Left colon (tissue), 2 donors: ENCODE results near the gene CENPT. TPM values are rescaled to one million over a fixed set of nuclear protein-coding genes. Genes with fewer than 3 reads are reported as not detected.
"Not testable (repeated sequence)": the region's sequence is repeated elsewhere in the genome, so short reads cannot be mapped to it uniquely, and the experiment has no call there.

Experiments
- ATAC-seq: fragments of 200-7000 bp; cut with Tn5 transposase; one replicate; pipeline ENCODE4 v1.9.1; 2020; ENCODE audit warnings: mild to moderate bottlenecking, moderate library complexity
- DNase-seq, 2 donors: peaks; one replicate each; pipeline ENCODE4 v3.0.0-alpha.2; 2020
- intact Hi-C, 2 donors: fragments of 100-400 bp; cut with DNase I in 1 of 2; cut with micrococcal nuclease in 1 of 2; formaldehyde crosslinking; loops; one replicate each; pipeline versions ENCODE4 v1.11.2 to v1.14.0; 2022; cut with DNase I, micrococcal nuclease
- total RNA-seq, 2 donors: library from RNA; stranded (reverse); fragmentation: NEBNext Ultra II Directional; extraction: Animal tissue kit (Norgen Biotek cat#: 25700); gene quantifications; one replicate each; pipeline ENCODE4 v1.2.1, GENCODE V29; 2021
- donor health status: DM: no; HTN: no; CAD: no.
- donor health status: DM: yes; HTN: yes; CAD: no.

CENPT gene
- total RNA-seq, 2 donors from 2014 or later = 29.3 to 43.1 TPM

DNA sequence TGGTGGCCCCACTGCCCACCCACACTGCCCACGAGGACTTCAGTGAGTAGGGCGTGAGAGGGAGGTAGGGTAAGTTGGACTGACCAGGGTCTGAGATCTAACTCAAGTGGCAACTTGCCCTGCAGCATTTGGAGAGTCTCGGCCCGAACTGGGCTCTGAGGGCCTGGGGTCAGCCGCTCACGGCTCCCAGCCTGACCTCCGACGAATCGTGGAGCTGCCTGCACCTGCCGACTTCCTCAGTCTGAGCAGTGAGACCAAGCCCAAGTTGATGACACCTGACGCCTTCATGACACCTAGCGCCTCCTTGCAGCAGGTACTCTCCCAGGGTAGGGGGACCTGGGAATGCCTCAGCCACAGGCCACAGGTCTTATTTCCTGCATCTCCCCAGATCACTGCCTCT is 32.0 kb upstream of the CENPT start:
- no peak for ATAC-seq
- DNase-seq = no peak
- intact Hi-C loops = no loop called here

DNA sequence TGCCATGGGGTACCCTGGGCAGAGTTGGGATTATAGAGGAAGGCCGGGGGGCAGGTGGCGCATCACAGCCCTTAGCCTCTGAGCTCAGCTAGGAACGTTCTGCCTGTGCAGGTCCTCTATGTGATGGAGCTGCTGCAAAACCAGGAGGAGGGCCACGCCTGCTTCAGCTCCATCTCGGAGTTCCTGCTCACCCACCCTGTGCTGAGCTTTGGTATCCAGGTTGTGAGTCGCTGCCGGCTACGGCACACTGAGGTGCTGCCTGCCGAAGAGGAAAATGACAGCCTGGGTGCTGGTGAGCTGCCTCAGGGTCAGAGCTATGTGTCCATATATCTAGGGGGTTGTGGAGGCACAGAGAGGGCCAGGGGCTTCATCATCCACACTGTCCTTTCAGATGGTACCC is 31.4 kb upstream of the CENPT start:
- intact Hi-C loops = no loop called here
- ATAC-seq = no peak
- DNase-seq = no peak

DNA sequence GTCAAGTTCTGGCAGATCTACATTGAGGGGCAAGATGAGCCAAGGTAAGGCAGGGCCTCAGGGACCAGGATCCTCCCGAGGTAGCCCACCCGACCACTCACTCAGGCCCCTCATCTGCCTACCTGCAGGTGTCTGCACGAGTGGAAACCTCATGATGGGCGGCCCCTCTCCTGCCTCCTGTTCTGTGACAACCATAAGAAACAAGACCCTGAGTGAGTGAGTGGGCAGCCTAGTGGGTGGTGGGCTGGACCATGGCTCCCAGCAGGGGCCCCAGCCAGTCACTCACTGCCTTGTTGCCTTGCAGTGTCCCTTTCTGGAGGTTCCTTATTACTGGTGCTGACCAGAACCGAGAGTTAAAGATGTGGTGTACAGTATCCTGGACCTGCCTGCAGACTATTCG is 30.7 kb upstream of the CENPT start:
- DNase-seq = no peak
- ATAC-seq = no peak
- intact Hi-C loops = no loop called here

DNA sequence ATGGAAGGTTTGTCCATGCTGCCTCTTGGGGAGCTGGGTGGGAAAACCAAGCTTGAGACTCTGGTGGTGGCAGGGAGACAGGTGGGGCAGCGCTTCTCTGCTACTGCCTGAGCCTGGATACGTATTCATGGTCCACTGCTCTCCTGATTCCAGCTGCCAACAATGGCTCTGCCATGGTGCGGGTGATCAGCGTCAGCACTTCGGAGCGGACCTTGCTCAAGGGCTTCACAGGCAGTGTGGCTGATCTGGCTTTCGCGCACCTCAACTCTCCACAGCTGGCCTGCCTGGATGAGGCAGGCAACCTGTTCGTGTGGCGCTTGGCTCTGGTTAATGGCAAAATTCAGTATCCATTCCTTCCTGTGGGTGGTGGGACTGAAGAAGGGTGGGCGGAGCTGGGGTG is 29.6 kb upstream of the CENPT start:
- intact Hi-C loops = no loop called here
- no peak for ATAC-seq

DNA sequence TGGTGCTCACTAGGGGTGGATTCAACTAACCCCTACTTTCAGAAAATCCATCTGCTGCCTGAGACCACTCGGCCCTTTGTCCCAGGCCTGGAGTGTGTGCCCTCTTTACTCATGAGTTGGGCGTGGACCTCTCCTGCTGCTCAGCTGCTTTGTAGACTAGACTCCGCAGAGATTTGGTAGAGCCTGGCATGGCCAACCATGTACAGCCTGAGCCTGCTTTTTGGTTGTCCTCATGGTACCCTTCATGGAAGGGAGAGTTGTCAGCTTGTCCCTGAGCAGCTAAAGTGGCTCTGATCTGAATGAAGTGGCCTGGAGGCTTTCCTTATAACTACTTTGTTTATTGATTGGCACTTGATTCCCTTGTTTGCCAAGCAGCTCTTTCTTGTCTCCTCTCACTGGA is 26.9 kb upstream of the CENPT start:
- DNase-seq (no peak), ATAC-seq (no peak)

More for the DNA sequence above, 29.6 kb upstream of the CENPT start:
- DNase-seq = no peak

DNA sequence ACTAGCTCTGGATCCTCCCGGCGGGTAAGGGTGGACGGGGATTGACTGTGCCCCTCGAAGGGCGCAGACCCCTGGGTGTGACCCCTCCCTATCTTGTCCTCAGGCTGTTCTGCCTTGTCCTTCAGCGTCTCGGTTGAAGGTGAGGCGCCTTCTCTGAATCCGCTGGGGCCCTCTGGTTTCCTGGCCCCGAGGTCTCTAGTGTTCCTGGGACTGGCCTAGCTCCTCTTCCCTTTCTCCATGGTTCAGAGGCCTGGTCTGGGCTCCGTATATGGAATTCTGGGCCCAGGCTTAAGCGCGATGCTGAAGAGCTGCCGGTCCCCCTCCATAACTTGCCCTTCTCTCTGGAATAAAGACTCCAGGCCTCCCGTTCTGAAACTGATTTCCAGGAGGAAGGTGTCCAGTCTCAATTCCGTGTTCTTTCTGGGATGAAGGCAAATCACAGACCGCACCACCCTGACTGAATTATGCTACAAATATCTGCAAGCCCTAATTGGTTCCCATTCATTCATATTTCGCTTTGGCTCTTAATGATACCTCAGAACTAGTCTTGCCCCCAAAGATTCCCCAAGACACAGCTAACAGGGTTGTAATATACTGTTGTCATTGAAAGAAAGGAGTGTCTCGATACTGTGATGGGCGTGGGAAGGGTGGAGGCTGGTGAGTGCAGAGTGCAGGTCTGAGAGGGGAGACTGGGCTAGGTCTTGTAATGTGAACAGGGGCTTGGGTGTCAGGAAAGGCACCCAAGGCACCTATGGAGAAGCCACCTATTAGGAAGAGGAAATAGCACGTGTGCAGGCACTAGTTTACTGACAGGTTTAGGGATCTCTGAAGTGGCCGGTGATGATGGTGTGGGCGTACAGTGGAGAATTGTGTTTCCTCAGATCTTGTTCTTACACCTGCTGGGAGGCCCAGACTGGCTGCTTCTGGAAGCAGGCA is 26.2 kb upstream of the CENPT start:
- peak in 1 of 2 donors; percentile 24 for DNase-seq
- intact Hi-C loops = no loop called here
- ATAC-seq = peak; percentile 70

More for the DNA sequence above, 26.9 kb upstream of the CENPT start:
- intact Hi-C loops = no loop called here

DNA sequence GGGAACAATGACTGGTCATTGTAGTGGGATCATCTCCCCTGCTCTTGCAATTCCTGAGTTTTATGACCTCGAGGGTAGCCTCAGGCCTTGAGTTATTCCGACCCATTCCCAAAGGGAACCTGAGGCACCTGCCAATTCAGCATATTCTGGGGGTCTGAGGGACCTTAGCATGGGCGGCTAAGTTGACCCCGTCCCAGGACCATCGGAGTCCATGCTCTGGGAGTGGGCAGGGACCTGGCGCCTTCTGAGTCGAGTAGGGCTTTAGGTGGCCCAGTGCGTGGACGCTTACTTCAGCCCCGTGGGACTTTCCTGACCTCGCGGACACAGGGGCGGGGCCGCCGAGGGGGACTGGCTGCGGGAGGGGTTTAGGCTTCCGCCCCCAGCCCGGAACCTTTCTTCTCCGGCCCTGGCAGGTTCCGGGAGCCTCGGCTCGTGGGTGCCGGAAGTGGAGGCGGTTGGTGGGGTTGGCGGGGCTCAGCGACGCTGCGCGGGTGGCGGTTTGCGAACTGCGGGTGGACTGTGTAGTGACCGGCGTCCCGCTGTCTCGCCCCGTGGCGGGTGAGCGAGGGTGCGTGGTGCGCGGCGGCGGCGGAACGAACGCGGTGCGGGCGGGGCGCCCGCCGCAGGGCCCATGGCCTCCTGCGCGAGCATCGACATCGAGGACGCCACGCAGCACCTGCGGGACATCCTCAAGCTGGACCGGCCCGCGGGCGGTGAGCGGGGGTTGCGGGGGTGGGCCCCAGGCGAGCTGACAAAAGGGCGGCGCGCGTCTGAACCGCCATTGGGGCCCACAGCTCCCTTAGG is 25.3 kb upstream of the CENPT start, which contains the start of gene EDC4:
Gene EDC4 (plus strand): TSS at position 422 of the 804 bp plus-strand sequence. CDS start 210 bp downstream, at position 632.
- DNase-seq (peak; percentile 81 to 87), ATAC-seq (peak; percentile 87)
- intact Hi-C loops = no loop called here

DNA sequence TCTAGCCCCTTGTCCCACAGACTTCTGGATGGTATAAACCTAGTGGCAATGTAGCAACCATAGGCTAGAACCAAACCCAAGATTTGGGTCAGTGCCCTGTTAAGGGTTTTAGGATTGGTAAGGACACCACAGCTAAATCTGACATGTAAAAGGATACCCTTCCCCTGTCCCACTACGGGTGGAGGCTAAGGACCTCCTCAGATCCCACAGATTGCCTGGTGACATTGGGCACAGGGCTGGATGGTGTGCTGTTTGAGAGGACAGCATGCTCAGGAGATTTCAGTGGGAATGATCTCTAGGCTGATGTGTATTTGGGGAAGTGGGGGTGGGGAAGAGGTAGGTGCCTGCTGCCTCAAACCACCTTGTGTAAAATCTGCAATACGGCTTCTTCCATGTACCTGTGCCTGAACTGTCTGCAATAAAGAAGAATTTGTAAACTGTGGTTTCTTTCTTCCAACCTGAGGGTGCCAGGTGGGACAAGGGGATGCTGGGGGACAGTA is 24.7 kb upstream of the CENPT start:
- DNase-seq = no peak
- ATAC-seq = no peak
- intact Hi-C loops = no loop called here

DNA sequence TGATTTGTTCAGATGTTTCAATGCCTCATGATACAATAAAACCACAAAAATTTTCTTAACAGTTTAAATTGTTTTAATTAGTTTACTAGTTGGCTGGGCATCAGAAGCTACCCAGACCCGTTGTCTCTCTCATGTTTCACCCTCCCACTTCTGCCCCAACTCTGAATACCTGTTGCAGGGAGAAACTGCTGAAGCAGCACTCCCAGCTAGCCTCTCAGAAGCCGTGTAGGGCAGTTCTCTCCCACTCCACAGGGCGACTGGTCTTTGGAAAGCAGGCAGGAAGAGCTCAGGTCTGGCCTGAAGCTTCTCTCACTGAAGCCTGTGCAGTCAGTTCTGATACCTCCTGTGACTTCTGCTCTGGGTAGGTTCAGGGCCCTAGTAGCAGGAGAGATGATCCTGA is 23.8 kb upstream of the CENPT start:
- no peak for ATAC-seq
- intact Hi-C loops = no loop called here

DNA sequence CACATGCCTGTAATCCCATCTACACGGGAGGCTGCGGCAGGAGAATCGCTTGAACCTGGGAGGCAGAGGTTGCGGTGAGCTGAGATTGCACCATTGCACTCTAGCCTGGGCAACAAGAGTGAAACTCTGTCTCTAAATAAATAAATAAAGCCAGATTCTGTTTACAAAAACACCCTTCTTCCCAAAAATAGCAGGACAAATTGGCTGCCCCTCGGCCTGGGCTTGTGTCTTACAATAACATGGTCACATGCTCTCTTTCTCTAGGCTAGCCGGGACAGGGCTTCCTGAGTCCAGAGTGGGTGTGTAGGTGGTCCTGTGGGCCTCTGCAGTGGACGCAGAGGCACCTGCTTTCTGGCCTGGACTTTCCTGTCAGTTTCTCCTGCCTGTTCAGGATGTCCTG is 22.2 kb upstream of the CENPT start:
- no peak for ATAC-seq

More for the DNA sequence above, 23.8 kb upstream of the CENPT start:
- no peak for DNase-seq

DNA sequence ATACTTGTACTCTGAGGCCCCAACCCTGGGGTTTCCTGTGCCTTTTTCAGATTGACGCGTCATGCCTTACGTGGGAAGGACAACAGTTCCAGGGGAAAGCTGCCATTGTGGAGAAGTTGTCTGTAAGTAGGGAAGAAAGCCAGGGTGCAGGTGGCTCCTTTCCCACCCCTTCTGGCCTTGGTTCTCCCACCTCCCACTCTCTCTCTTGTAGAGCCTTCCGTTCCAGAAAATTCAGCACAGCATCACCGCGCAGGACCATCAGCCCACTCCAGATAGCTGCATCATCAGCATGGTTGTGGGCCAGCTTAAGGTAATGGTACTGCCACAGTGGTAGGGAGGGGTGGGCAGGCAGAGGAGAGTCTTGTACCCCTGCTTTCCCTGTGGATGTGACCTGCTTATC is 20.8 kb upstream of the CENPT start:
- no peak for ATAC-seq
- DNase-seq = no peak
- intact Hi-C loops = no loop called here

More for the DNA sequence above, 22.2 kb upstream of the CENPT start:
- intact Hi-C loops = no loop called here
- no peak for DNase-seq

DNA sequence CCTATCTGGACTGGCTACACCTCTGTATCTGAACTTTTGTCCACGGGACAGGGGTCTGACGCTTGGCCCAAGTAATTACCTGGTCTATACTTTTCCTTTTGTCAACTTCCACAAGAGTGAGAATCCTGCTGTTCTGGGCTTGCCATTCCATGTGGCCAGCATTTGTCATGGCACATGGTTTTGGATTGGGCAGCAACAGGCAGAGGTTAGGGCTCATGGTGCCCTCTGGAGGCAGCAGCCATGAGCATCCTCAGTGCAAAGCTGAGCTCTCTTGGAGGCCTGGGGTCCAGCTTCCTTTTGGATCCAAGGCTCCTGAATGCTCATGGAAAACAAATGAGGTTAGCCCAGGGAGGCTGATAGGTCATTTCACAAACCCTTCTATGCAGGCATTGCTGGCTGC is 17.8 kb upstream of the CENPT start:
- intact Hi-C loops = no loop called here
- DNase-seq = peak in 1 of 2 donors; percentile 28
- peak; percentile 85 for ATAC-seq

DNA sequence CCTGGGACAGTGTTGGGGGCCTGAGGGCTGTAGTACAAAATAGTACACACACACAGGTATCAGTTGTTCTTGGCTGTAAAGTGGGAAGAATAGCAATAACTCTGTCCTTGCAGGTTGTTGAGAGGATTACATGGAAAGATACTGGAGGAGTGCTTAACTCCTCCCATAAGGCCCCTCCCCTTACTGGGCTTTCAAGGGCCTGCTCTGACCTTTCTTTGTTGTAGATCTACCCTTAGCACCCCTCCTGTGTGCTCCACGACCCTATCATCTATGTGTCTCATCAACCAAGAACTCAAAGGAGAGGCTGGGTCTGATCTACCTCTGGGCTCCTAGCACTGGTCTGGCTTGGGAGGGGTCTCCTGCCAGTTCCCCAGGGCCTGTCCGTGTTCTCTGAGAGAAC is 17.1 kb upstream of the CENPT start:
- no peak for ATAC-seq
- DNase-seq = no peak
- intact Hi-C loops = no loop called here

DNA sequence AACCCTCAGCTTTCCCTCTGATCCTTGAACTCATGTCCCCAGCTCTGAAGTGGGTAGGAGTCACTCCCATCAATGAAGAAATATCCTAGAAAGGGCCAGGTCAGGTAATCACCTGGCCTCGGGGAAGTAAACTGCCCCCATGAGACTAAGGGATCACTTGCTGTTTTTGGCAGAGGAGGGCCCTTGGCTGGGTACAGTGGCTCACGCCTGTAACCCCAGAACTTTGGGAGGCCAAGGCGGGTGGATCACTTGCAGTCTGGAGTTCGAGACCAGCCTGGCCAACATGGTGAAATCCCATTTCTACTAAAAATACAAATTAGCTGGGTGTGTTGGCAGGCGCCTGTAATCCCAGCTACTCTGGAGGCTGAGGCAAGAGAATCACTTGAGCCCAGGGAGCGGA is 16.6 kb upstream of the CENPT start:
- ATAC-seq, intact Hi-C loops, DNase-seq: not testable (repeated sequence)

DNA sequence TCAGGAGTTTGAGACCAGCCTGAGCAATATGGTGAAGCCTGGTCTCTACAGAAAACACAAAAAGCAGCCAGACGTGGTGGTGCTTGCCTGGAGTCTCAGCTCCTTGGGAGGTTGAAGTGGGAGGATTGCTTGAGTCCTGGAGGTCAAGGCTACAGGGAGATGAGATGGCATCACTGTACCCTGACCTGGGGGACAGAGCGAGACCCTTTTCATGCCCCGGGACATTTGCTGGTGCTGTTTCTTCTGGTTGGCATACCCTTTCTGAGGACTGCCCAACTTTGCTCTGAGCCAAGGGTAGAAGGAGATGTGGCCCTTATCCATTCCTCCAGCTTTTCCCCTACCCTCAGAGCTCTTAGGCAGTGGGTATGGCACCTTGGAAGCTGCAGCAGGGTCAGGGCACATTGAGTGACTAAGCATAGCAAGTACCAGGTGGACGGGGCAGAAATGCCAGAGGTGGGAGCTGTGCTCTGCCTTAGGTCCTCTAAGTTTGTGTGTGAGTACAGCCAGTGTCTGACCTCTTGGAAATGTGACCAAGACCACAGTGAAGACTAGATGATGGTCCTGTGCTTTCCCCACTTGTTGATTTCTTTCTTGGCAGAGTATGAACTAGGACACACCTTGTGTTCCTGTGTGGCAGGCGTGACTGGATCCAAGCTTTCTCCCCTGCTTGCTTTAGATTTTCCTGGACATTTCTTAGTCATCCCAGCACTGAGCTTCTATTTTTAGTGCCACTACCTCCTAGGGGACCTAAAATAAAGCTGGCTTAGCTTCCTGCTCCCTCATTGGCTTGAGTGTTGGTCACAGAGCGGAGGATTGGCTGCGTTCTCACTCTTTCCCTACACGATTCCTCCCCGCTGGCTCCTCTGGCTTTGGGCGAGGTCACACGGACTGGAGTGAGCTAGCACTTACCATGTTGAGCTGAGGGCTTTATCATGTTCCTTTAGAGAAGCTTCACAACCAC is 15.4 kb upstream of the CENPT start:
- DNase-seq = no peak
- intact Hi-C loops = no loop called here
- ATAC-seq = no peak

DNA sequence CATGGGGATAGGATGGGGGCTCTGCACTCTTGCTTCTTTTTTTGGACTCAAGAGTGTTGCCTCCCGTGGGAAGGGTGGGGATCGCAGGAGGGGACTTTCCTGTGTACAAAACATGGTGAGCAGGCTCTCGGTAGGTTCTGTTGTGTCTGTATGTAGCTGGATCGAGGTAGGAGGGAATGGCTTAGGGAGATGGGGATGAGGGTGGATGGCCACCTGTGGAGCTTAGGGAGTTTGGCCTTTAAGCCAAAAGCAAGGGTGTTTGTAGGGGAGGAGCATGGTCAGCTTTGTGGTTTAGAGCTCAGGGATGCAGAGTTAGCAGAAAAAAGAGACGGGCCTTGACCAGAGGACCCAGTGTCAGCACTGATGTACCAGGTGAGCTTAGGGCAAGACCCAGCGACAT is 14.4 kb upstream of the CENPT start:
- intact Hi-C loops = no loop called here
- ATAC-seq = no peak
- DNase-seq = no peak

DNA sequence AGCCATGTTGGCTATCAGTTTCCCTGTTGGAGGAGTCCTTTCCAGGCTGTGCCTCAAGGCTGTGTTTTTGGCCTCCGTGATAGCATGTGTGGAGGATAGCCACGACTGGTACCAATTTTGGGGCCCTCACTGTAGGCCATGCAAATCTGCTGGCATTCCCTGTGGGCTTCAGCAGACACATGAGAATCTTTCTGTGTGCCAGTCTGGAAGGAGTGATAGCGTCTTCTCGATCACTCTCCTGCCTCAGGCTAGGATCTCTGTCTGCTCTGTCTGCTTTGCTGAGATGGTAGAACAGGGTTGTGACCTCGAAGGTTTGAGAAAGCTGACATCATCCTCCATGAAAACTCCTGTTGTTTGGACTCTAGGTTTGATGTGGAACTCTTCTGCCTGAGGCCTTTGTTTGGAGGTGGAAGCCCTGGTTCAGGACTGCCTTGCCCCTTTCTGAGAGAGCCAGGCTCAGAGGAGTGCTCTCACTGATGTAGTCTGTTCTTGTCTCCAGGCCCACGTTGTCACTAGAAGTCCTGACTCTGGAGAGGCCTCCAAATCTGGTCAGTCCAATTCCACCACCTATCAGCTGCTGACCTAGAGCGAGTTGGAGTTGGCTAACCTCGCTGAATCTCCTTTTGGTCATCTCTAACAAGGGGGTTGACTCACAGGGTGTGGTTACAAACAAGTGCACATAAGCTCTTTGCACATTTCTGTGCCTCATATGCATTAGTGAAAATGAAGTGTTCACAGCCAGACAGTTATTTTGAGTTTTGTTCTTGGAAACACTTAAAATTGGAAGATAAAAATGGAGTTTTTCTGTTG is 13.3 kb upstream of the CENPT start:
- intact Hi-C loops = no loop called here
- DNase-seq (no peak), ATAC-seq (no peak)

DNA sequence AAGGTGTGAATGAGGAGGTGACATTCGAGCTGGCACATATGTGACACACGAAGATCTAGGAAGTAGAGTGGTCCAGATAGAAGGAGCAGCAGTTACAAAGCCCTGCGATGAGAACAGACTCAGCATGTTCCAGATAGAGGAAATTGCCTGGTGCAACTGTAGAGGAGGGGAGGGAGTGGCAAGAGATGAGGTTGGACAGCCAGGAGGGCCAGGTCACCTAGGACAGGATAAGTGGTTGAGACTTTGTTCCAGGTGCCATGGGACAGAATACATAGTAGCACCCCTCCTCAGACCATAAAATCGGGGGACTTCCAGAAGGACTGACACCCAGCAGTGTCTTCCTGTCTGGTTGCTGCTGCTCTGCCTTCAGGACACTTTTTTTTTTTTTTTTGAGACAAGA is 11.0 kb upstream of the CENPT start:
- intact Hi-C loops = no loop called here
- no peak for DNase-seq
- ATAC-seq = peak; percentile 54
